ENCODE data around the gene RNF225. TPM values are rescaled to one million over a fixed set of nuclear protein-coding genes. Genes with fewer than 3 reads are reported as not detected.

RNF225 gene
- total and polyA plus RNA-seq, 2 experiments from 2014 or later = 3.1 TPM; not detected in 1

DNA sequence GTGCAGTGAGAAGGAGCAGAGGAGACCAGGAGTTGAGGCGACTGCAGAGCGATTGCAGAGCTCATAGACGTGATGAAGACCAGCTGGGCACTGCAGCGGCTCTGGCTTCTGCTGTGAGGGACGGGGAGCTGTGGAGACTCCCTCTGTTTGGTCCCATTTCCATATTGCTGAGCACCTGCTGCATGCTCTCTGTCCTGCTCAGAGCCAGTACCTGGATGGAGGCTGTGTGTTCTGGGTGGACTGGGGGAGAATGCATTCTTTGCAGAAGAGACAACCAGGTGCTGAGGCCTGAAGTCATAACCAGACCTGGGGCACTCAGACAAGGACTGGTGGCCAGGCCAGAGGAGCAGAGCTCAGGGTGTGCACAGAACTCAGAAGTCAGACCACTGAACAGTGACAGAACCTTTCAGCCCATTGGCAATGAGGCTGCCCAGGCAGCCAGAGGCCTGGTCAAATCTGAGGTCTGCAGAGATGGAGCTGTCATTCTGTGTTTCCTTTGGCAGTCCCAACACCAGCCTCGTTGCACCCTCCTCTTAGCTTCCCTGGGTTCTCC is 40.9 kb upstream of the RNF225 start:
- TF ChIP-seq, protein P1, sequence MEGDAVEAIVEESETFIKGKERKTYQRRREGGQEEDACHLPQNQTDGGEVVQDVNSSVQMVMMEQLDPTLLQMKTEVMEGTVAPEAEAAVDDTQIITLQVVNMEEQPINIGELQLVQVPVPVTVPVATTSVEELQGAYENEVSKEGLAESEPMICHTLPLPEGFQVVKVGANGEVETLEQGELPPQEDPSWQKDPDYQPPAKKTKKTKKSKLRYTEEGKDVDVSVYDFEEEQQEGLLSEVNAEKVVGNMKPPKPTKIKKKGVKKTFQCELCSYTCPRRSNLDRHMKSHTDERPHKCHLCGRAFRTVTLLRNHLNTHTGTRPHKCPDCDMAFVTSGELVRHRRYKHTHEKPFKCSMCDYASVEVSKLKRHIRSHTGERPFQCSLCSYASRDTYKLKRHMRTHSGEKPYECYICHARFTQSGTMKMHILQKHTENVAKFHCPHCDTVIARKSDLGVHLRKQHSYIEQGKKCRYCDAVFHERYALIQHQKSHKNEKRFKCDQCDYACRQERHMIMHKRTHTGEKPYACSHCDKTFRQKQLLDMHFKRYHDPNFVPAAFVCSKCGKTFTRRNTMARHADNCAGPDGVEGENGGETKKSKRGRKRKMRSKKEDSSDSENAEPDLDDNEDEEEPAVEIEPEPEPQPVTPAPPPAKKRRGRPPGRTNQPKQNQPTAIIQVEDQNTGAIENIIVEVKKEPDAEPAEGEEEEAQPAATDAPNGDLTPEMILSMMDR (IDR thresholded peaks at IDR 0.05; ENCODE audit: low read depth, low read length) = no peak
- DNase-seq (ENCODE audit: low read depth in 1 of 2, low spot score in 1 of 2) = no peak
- H3K36me3 ChIP-seq = no peaks in the 10 kb centered on the region
- H3K9me3 ChIP-seq (ENCODE audit: low read depth) = no peaks in the 10 kb centered on the region
- H3K4me1 ChIP-seq (ENCODE audit: low read depth) = no peaks in the 10 kb centered on the region
- H3K27ac ChIP-seq = no peak overlapping the region
- H3K27me3 ChIP-seq = no peaks in the 10 kb centered on the region
- H3K4me3 ChIP-seq = no peak overlapping the region

DNA sequence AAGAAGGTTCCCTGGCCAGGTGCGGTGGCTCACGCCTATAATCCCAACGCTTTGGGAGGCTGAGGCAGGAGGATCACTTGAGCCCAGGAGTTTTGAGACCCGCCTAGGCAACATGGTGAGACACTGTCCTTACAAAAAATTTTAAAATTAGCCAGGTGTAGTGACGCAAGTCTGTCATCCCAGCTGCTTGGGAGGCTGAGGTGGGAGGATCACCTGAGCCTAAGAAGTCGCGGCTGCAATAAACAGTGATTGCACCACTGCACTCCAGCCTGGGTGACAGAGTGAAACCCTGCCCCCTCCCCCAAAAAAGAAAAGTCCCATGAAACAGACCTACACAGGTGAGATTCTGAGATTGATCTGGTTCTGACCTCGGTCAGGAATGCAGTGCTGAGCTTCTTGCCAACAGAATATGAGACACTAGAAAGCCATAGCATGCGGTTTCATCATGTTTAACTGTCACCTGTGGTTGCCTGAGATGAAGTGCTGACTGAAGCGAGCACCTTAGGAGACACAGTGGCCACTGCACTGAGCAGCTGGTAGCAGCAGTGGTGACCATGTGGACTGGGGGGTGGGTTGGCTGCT is 40.1 kb upstream of the RNF225 start:
- no peak overlapping the region for H3K4me3 ChIP-seq
- DNase-seq (ENCODE audit: low read depth in 1 of 2, low spot score in 1 of 2) = no peak
- H3K4me1 ChIP-seq (ENCODE audit: low read depth) = no peaks in the 10 kb centered on the region
- no peaks in the 10 kb centered on the region for H3K27me3 ChIP-seq
- H3K27ac ChIP-seq = no peak overlapping the region
- H3K36me3 ChIP-seq = no peaks in the 10 kb centered on the region
- no peaks in the 10 kb centered on the region for H3K9me3 ChIP-seq (ENCODE audit: low read depth)
- TF ChIP-seq, protein P1 (IDR thresholded peaks at IDR 0.05; ENCODE audit: low read depth, low read length) = no peak

DNA sequence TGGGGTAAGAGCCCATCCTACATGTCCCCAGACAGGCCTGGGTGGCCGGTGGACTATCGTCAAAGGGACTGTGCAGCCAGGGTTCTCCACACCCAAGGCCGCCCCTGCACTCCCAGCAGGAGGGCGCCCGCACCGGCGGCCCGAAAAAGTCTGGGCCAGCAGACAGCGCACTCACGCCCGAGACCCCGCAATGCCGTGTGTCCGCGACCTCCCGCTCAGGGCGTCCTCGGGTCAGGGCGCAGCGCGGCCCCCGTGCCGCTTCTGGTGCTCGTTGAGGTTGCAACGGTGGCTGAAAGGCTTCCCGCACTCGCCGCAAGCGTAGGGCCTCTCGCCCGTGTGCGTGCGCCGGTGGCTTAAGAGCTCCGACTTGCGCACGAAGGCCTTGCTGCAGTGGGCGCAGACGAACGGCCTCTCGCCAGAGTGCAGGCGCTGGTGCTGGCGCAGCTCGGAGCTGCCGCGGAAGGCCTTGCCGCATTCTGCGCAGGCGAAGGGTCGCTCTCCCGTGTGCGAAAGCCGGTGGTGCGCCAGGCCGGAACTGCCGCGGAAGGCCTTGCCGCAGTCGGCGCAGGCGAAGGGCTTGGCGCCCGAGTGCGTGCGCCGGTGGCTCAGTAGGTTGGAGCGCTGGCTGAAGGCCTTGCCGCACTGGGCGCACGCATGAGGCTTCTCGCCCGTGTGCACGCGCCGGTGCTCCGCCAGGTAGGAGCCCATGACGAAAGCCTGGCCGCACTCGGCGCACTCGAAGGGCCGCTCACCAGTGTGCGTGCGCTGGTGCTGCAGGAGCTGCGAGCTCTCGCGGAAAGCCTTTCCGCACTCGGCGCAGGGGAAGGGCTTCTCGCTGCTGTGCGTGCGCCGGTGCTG is 39.3 kb upstream of the RNF225 start:
- H3K9me3 ChIP-seq (ENCODE audit: low read depth) = no peaks in the 10 kb centered on the region
- TF ChIP-seq, protein P1 (IDR thresholded peaks at IDR 0.05; ENCODE audit: low read depth, low read length) = no peak
- H3K27me3 ChIP-seq = no peaks in the 10 kb centered on the region
- no peaks in the 10 kb centered on the region for H3K36me3 ChIP-seq
- H3K27ac ChIP-seq = no peak overlapping the region
- H3K4me3 ChIP-seq = no peak overlapping the region
- no peaks in the 10 kb centered on the region for H3K4me1 ChIP-seq (ENCODE audit: low read depth)
- DNase-seq (ENCODE audit: low read depth in 1 of 2, low spot score in 1 of 2) = peak in 1 of 2 donors; percentile 65

DNA sequence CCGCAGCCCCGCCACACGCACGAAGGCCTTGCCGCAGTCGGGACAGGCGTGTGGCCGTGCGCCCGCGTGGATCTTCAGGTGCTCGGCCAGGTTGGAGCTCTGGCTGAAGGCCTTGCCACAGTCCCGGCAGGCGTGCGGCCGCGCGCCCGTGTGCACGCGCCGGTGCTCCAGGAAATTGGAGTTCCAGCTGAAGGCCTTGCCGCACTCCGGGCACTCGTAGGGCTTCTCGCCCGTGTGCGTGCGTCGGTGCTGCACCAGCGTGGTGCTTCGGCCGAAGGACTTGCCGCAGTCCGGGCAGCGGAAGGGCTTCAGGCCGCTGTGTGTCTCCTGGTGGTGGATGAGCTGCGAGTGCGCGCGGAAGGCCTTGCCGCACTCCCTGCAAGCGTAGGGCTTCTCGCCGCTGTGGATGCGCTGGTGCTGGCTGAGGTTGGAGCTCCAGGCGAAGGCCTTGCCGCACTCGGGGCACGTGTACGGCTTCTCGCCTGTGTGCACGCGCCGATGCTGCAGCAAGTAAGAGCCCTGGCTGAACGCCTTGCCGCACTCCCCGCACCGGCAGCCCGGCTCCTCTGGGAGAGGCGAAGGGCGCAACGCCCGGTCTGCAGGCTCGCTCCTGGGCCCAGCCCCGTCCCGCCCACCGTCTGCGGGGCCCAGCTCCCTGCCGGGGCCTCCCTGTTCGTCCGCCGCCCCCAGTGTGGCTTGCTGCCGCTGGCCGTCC is 38.5 kb upstream of the RNF225 start:
- H3K4me3 ChIP-seq = no peak overlapping the region
- no peaks in the 10 kb centered on the region for H3K36me3 ChIP-seq
- H3K27ac ChIP-seq = no peak overlapping the region
- TF ChIP-seq, protein P1 (IDR thresholded peaks at IDR 0.05; ENCODE audit: low read depth, low read length) = no peak
- no peaks in the 10 kb centered on the region for H3K9me3 ChIP-seq (ENCODE audit: low read depth)
- DNase-seq (ENCODE audit: low read depth in 1 of 2, low spot score in 1 of 2) = peak in 1 of 2 donors; percentile 53
- H3K4me1 ChIP-seq (ENCODE audit: low read depth) = no peaks in the 10 kb centered on the region
- H3K27me3 ChIP-seq = no peaks in the 10 kb centered on the region

DNA sequence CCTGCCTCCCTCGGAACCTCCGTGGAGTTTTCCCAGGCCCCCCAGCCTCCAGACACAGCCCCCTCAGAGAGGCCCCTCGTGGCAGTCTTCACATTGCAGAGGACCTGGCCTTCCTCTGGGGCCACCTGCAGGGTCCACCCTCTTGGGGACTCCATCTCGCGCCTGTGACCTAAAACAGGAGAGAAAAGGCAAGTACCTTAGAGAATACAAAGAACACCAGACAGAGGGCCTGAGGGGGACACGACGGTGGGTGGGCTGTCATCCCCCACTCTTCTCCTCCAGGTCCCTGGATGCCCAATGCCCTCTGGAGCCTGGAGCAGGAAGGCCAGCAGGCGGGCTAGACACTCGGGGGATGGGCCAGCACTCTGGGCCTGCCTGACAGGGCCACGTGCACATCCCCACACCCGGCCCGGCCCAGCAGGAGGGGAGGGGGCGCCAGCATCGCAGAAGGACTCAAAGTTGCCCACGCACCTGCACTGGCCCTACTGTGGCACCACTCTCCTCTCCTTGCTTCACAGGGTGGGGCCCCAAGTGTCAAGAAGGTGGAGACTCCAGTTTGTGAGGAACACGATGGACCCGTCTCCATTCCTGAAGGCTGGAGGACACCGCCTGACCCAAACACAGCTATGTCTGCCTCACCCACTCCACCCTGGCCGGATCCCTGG is 37.8 kb upstream of the RNF225 start:
- Histone ChIP-seq H3K4me3 (no peak overlapping the region), H3K27me3 (no peaks in the 10 kb centered on the region), H3K27ac (no peak overlapping the region), H3K36me3 (no peaks in the 10 kb centered on the region), H3K4me1 (ENCODE audit: low read depth) (no peaks in the 10 kb centered on the region), H3K9me3 (ENCODE audit: low read depth) (no peaks in the 10 kb centered on the region)
- TF ChIP-seq, protein P1 (IDR thresholded peaks at IDR 0.05; ENCODE audit: low read depth, low read length) = no peak
- DNase-seq (ENCODE audit: low read depth in 1 of 2, low spot score in 1 of 2) = no peak

Data from cardiac muscle cell (in vitro differentiated cells and primary cell).